A673 (cell line): ENCODE results near the gene BRAT1. TPM values are rescaled to one million over a fixed set of nuclear protein-coding genes. Genes with fewer than 3 reads are reported as not detected.

ENCODE experiments used
- BruUV-seq: library from RNA; stranded (reverse); fragments of 400-500 nt; replicated peaks from 2 replicates; lab custom pipeline; 2021; lab: Mats Ljungman, UMichigan
- CTCF ChIA-PET: fragments of 300-600 bp; sonication (Branson Sonifier 250); formaldehyde crosslinking; loops from one replicate; lab custom pipeline; 2022; ENCODE audit warnings: antibody characterized with exemption; lab: Charles Lee
- POLR2A ChIA-PET: fragments of 300-600 bp; sonication (Branson Sonifier 250); formaldehyde crosslinking; loops from one replicate; lab custom pipeline; 2022; ENCODE audit warnings: antibody characterized with exemption; ENCODE audit not compliant: low non-redundant PET; lab: Charles Lee
- DNase-seq: peaks from one replicate; pipeline ENCODE4 v3.0.0-alpha.2; 2015; ENCODE audit warnings: low spot score
- H3K27ac ChIP-seq: fragments of 200-600 bp; sonication (generic); 2 replicates; pipeline ENCODE4 v1.5.1; 2016; ENCODE audit warnings: mixed run types, low read depth, mild to moderate bottlenecking, mixed read lengths, antibody characterized with exemption, low read length; ENCODE audit not compliant: poor library complexity, severe bottlenecking
- H3K27me3 ChIP-seq: fragments of 200-600 bp; sonication (generic); replicated peaks from 2 replicates; pipeline ENCODE4 v1.6.1; 2017; ENCODE audit warnings: mixed run types, low read depth, mild to moderate bottlenecking, mixed read lengths, antibody characterized with exemption, low read length; ENCODE audit not compliant: insufficient read depth, poor library complexity
- H3K36me3 ChIP-seq: fragments of 200-600 bp; sonication (generic); 2 replicates; pipeline ENCODE4 v1.6.1; 2016; ENCODE audit warnings: mixed run types, mild to moderate bottlenecking, mixed read lengths, antibody characterized with exemption, low read length; ENCODE audit not compliant: insufficient read depth, poor library complexity, severe bottlenecking
- H3K4me1 ChIP-seq: fragments of 200-600 bp; sonication (generic); 2 replicates; pipeline ENCODE4 v1.6.1; 2017; ENCODE audit warnings: mixed run types, mild to moderate bottlenecking, mixed read lengths, antibody characterized with exemption, low read length; ENCODE audit not compliant: insufficient read depth, poor library complexity, severe bottlenecking
- H3K4me3 ChIP-seq: fragments of 200-600 bp; sonication (generic); 2 replicates; pipeline ENCODE4 v1.5.1; 2016; ENCODE audit warnings: low read depth, mixed run types, mild to moderate bottlenecking, mixed read lengths, low read length; ENCODE audit not compliant: poor library complexity, severe bottlenecking
- H3K9me3 ChIP-seq: fragments of 200-600 bp; sonication (generic); 2 replicates; pipeline ENCODE4 v1.6.1; 2016; ENCODE audit warnings: mixed run types, low read depth, mild to moderate bottlenecking, mixed read lengths, antibody characterized with exemption, low read length; ENCODE audit not compliant: poor library complexity, severe bottlenecking
- EZH2 ChIP-seq: fragments of 200-600 bp; sonication (generic); IDR thresholded peaks from 2 replicates; pipeline ENCODE4 v1.6.1; 2017; ENCODE audit warnings: borderline replicate concordance, low read depth, mild to moderate bottlenecking, mixed read lengths, antibody characterized with exemption, low read length; ENCODE audit not compliant: poor library complexity, severe bottlenecking
- intact Hi-C: fragments of 100-400 bp; cut with micrococcal nuclease; formaldehyde crosslinking; loops from one replicate; pipeline ENCODE4 v1.10.0; 2022; ENCODE audit not compliant: unreplicated experiment
- total RNA-seq: library from RNA; stranded (reverse); gene quantifications from 2 replicates; pipeline ENCODE4 v1.2.3, GENCODE V29; 2021
- TF ChIP-seq, protein P1 (sequence below): fragments of 300-800, 200-600 bp; sonication (generic); conservative IDR thresholded peaks from 2 replicates; pipeline ENCODE4 v1.5.1; 2017; ENCODE audit warnings: low read depth, mild to moderate bottlenecking, antibody characterized with exemption, low read length, moderate library complexity, mixed read lengths

The BRAT1 gene
- total RNA-seq, 1 experiment from 2014 or later = 47.9 TPM

DNA sequence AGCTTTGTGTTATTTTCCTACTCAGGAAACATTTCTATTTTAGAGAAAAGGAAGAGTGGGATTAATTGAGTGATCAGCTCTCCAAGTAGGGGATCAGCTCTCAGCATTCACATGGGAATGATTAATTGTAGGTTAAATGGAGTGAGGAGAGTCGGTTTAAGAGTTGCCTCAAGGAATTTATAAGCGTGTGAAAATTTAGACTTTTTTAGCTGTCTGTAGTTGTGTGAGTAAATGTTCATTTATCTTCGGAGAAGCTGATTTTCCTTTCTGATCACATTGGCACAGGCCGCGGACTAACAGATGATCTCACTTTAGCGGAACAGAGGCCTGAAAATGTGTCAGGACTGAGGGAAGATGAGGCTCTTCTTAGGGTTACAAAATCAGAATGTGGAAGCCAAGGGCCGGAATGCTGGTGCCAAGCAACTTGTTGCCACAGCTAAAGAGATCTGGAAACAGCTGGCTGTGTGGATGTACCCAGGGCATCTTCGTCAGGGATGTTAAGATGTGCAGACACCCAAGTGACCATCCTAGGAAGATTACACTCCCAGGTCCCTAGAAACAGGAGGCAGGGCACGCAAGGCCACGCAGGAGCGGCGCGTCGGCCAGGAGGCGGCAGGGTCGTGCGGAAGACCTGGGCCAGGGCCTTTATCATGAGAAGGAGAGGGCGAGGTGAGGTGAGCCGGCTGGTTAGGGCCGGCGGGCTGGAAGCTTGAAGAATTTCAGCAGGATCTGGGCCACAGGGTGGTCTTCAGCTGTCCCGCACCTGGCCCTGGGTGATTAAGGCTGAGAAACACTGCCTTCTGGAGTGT is 41.3 kb upstream of the BRAT1 start:
- no TSS peak for BruUV-seq
- H3K27ac ChIP-seq = no peak overlapping the region
- ChIA-PET POLR2A (no interaction called here), CTCF (no interaction called here)
- no peak for TF ChIP-seq EZH2
- TF ChIP-seq, protein P1, sequence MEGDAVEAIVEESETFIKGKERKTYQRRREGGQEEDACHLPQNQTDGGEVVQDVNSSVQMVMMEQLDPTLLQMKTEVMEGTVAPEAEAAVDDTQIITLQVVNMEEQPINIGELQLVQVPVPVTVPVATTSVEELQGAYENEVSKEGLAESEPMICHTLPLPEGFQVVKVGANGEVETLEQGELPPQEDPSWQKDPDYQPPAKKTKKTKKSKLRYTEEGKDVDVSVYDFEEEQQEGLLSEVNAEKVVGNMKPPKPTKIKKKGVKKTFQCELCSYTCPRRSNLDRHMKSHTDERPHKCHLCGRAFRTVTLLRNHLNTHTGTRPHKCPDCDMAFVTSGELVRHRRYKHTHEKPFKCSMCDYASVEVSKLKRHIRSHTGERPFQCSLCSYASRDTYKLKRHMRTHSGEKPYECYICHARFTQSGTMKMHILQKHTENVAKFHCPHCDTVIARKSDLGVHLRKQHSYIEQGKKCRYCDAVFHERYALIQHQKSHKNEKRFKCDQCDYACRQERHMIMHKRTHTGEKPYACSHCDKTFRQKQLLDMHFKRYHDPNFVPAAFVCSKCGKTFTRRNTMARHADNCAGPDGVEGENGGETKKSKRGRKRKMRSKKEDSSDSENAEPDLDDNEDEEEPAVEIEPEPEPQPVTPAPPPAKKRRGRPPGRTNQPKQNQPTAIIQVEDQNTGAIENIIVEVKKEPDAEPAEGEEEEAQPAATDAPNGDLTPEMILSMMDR = no peak
- H3K27me3 ChIP-seq = no peaks in the 10 kb centered on the region
- no peak for DNase-seq
- no peaks in the 10 kb centered on the region for H3K9me3 ChIP-seq
- no peak overlapping the region for H3K4me3 ChIP-seq
- intact Hi-C loops = no loop called here
- H3K4me1 ChIP-seq = no peaks in the 10 kb centered on the region
- H3K36me3 ChIP-seq = peaks cover 38% of the 10 kb centered on the region

DNA sequence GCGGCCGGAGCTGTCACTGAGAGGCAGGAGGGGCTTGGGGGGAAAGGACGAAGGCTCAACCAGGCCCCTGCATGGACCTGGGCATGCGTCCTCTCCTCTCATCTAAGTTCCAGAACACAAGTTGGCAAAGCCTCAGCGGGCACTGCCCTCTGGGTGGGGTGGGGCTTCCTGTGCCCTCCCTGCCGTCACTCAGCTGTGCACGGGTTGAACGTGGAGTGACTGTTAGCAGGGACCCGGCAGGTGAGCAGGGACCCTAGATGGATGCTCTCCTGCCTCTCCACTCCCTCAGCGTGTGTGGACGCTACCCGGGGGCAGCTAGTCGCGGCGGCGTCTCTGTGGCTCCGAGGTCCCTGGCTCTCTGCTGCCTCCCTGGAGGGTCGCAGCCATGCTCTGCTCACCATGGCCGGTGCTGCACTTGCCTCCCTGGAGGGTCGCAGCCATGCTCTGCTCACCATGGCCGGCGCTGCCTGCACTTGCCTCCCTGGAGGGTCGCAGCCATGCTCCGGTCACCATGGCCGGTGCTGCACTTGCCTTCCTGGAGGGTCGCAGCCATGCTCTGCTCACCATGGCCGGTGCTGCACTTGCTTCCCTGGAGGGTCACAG is 40.0 kb upstream of the BRAT1 start:
- no peak overlapping the region for H3K27ac ChIP-seq
- TF ChIP-seq, protein P1 = no peak
- TF ChIP-seq EZH2 = no peak
- ChIA-PET POLR2A (no interaction called here), CTCF (no interaction called here)
- no peaks in the 10 kb centered on the region for H3K27me3 ChIP-seq
- intact Hi-C loops = no loop called here
- H3K4me3 ChIP-seq = no peak overlapping the region
- no TSS peak for BruUV-seq
- no peaks in the 10 kb centered on the region for H3K4me1 ChIP-seq
- DNase-seq = no peak
- H3K9me3 ChIP-seq = no peaks in the 10 kb centered on the region
- peaks cover 38% of the 10 kb centered on the region for H3K36me3 ChIP-seq

DNA sequence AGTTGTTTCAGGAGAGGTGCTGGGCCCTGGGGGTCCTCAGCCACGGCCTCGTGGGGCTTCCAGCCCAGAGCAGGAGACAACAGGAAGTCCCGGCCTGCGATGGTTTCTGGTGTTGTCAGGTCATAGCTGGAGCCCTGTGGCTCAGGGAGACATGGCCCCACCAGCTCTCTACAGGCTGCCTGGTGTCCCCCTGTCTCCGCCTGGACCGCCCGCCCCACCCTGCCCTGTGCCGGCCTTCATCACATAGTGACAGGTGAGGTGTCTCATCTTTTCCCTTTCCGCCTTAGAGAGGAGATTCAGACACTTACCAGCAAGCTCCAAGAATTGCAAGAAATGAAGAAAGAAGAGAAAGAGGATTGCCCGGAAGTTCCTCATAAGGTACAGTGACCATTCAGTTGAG is 39.3 kb upstream of the BRAT1 start:
- H3K27ac ChIP-seq = no peak overlapping the region

More for the DNA sequence above, 39.3 kb upstream of the BRAT1 start:
- no TSS peak for BruUV-seq
- Histone ChIP-seq H3K9me3 (no peaks in the 10 kb centered on the region), H3K4me3 (no peak overlapping the region), H3K36me3 (peaks cover 38% of the 10 kb centered on the region), H3K27me3 (no peaks in the 10 kb centered on the region), H3K4me1 (no peaks in the 10 kb centered on the region)
- no peak for DNase-seq
- intact Hi-C loops = no loop called here
- POLR2A ChIA-PET = no interaction called here
- CTCF ChIA-PET = interaction anchor here (0.6 kb wide), 1 partner anchor 94 kb away, joined by 4 read pairs; no protein-coding TSS in a partner anchor
- no peak for TF ChIP-seq EZH2
- TF ChIP-seq, protein P1 = no peak
